Activated T-cell treated with anti-CD3 and anti-CD28 coated beads, Interleukin-2, amount 50 U/mL, for 72 hours (primary cell): ENCODE results near the gene LINC00632. TPM values are rescaled to one million over a fixed set of nuclear protein-coding genes. Genes with fewer than 3 reads are reported as not detected.

Experiments used
- ATAC-seq, 2 donors: fragments of 150-1000 bp; cut with Tn5 transposase; replicated peaks in 1 of 2; 2 replicates each; pipeline ENCODE4 v1.10.0; 2021; ENCODE audit warnings: moderate library complexity in 2 of 2, mild to moderate bottlenecking in 1 of 2
- DNase-seq, 2 donors: peaks; one replicate each; pipeline ENCODE4 v3.0.0; 2021 to 2022; ENCODE audit warnings: mixed read lengths in 1 of 2
- H3K27ac Mint-ChIP-seq: one replicate; pipeline ENCODE4 v1.8.0; 2022; ENCODE audit warnings: mild to moderate bottlenecking, moderate library complexity, mixed read lengths
- H3K27me3 Mint-ChIP-seq: one replicate; pipeline ENCODE4 v1.8.0; 2022; ENCODE audit warnings: low read depth, mixed read lengths
- H3K36me3 Mint-ChIP-seq, 2 donors: one replicate each; pipeline ENCODE4 v1.8.0; 2022; ENCODE audit warnings: mixed read lengths in 2 of 2, mild to moderate bottlenecking in 1 of 2; ENCODE audit not compliant: insufficient read depth in 2 of 2
- H3K4me1 Mint-ChIP-seq: one replicate; pipeline ENCODE4 v1.8.0; 2022; ENCODE audit warnings: low read depth, mixed read lengths
- H3K4me3 Mint-ChIP-seq, 2 donors: one replicate each; pipeline ENCODE4 v1.8.0; 2022; ENCODE audit warnings: mild to moderate bottlenecking in 2 of 2, mixed read lengths in 2 of 2, moderate library complexity in 2 of 2
- H3K9me3 Mint-ChIP-seq, 2 donors: one replicate each; pipeline ENCODE4 v1.8.0; 2022; ENCODE audit warnings: mixed read lengths in 2 of 2
- total RNA-seq, 2 donors: library from RNA; stranded (reverse); gene quantifications; one replicate each; pipeline ENCODE4 v1.2.3, GENCODE V29; 2022

LINC00632 gene
- total RNA-seq, 2 donors from 2014 or later = 0.58 to 1.4 TPM

DNA sequence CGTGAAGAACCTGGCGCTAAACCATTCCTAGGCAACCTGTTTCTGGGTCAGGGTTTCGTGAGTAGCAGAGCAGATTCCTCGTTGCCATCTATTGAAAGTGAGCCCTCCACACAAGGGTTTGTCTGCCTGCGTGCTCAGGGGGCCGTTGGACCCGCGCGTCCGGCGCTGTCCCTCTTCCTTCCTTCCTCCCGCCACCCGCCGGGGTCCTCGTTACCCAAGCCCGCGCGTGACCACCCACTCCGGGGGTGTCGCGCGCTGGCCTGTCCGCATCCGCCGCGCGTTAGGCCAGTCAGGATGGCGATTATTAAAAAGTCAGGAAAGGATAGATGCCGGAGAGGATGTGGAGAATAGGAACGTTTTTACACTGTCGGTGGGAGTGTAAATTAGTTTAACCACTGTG is 66.8 kb downstream of the LINC00632 start:
- H3K27ac Mint-ChIP-seq = no peak overlapping the region
- H3K36me3 Mint-ChIP-seq = no peaks in the 10 kb centered on the region
- no peaks in the 10 kb centered on the region for H3K9me3 Mint-ChIP-seq
- H3K4me3 Mint-ChIP-seq = no peak overlapping the region
- no peak for ATAC-seq
- H3K4me1 Mint-ChIP-seq = no peaks in the 10 kb centered on the region
- DNase-seq = no peak
- peaks cover 32% of the 10 kb centered on the region for H3K27me3 Mint-ChIP-seq

DNA sequence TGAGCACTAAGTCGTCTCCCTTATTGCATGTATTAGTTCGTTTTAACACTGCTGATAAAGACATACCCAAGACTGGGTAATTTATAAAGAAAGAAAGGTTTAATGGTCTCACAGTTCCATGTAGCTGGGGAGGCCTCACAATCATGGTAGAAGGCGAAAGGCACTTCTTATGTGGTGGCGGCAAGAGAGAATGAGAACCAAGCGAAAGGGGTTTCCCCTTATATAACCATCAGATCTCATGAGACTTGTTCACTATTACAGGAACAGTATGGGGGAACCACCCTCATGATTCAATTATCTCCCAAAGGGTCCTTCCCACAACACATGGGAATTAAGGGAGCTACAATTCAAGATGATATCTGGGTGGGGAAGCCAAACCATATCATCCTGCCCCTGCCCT is 85.1 kb downstream of the LINC00632 start:
- DNase-seq (no peak), ATAC-seq (no peak)
- no peak overlapping the region for H3K4me3 Mint-ChIP-seq

DNA sequence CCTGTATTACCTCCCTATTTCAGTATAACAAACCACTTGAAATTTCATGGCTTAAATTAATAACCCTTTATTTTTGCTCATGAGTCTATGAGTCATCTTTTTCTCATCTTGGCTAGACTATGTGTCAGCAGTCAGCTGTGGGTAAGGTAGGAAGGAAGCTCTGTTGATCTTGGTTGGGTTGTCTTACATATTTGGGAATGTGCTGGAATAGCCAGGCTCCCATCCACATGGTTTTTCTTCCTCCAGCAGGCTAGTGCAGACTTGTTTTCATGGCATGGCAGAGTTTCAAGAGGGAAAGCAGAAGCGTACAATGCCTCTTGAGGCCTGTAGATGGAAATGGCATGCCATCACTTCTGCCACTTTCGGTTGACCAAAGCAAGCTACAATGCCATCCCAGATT is 89.7 kb downstream of the LINC00632 start:
- Mint-ChIP-seq H3K9me3 (peaks cover 0 to under 1% of the 10 kb centered on the region in 2 donors), H3K27ac (no peak overlapping the region), H3K36me3 (no peaks in the 10 kb centered on the region), H3K27me3 (peaks cover 10% of the 10 kb centered on the region), H3K4me1 (no peaks in the 10 kb centered on the region), H3K4me3 (no peak overlapping the region)
- ATAC-seq = no peak
- DNase-seq = no peak

More for the DNA sequence above, 85.1 kb downstream of the LINC00632 start:
- H3K4me1 Mint-ChIP-seq = no peaks in the 10 kb centered on the region
- peaks cover 10% of the 10 kb centered on the region for H3K27me3 Mint-ChIP-seq
- H3K27ac Mint-ChIP-seq = no peak overlapping the region
- no peaks in the 10 kb centered on the region for H3K36me3 Mint-ChIP-seq
- no peaks in the 10 kb centered on the region for H3K9me3 Mint-ChIP-seq

DNA sequence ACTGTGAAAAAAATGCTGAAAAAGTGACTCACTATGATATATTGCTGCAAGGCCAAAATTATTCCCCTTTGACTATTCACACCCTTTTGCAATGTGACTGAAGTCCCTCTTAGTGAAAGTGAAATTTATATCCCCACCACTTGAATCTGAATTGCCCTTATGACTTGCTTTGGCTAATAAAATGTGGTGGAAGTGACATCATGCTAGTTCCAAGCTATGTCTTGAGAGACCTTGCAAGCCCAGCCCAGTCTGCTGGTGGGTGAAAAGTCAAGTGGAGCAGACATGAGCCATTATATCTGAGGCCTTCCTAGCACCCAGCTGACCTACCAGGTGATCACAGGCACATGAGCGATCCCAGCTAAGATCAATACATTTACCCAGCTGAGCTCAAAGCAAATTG is 94.7 kb downstream of the LINC00632 start:
- no peak for DNase-seq
- ATAC-seq = no peak
- Mint-ChIP-seq H3K4me3 (no peak overlapping the region), H3K36me3 (peaks cover 3 to 5% of the 10 kb centered on the region in 2 donors), H3K9me3 (peaks cover 3 to 15% of the 10 kb centered on the region in 2 donors), H3K4me1 (no peaks in the 10 kb centered on the region), H3K27ac (no peak overlapping the region), H3K27me3 (no peaks in the 10 kb centered on the region)

DNA sequence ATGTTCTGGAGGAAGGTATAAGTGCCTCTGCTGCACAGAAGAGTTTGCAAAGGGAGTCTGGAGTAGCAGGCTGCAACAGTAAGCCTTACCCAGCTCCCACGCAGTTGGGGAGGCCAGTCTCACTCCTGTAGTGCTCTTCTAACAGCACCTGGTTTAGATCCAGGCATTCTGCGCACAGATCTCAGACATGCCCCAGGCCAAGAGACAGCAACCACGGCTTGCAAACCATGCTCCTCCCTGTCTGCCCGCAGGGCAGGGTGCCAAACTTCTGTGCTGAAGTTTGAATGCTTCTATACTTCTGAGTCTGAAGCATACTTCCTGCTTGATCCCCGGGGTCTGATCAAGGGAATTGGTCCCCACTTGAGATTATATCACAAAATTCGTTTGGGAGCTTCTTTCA is 106.3 kb downstream of the LINC00632 start:
- DNase-seq (no peak), ATAC-seq (no peak)
- Mint-ChIP-seq H3K4me3 (no peak overlapping the region), H3K9me3 (peaks cover 2 to 8% of the 10 kb centered on the region in 2 donors), H3K27ac (no peak overlapping the region), H3K36me3 (peaks cover 1 to 6% of the 10 kb centered on the region in 2 donors), H3K4me1 (no peaks in the 10 kb centered on the region), H3K27me3 (peaks cover 17% of the 10 kb centered on the region)

DNA sequence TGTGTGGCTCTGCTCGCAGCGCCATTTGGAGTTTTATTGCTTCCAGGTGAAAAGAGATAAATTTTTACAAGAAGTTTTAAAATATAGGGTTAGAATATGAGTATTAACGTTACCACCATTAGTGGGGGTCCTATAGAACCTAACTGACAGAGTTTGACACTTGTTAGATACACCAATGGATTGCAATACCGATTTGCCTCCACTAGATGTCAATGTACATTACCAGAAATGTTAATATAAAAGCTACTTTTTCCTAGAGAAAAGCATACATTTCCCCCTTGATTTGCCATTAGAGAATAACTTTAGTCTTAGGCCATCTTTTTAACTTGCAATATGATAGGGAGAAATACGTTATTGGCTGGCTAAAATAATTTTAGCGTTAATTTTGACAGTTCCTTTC is 108.4 kb downstream of the LINC00632 start:
- Mint-ChIP-seq H3K36me3 (peaks cover 0 to 1% of the 10 kb centered on the region in 2 donors), H3K27ac (no peak overlapping the region), H3K27me3 (peaks cover 26% of the 10 kb centered on the region), H3K4me3 (no peak overlapping the region), H3K9me3 (peaks cover 0 to 4% of the 10 kb centered on the region in 2 donors), H3K4me1 (no peaks in the 10 kb centered on the region)
- ATAC-seq (no peak), DNase-seq (no peak)

DNA sequence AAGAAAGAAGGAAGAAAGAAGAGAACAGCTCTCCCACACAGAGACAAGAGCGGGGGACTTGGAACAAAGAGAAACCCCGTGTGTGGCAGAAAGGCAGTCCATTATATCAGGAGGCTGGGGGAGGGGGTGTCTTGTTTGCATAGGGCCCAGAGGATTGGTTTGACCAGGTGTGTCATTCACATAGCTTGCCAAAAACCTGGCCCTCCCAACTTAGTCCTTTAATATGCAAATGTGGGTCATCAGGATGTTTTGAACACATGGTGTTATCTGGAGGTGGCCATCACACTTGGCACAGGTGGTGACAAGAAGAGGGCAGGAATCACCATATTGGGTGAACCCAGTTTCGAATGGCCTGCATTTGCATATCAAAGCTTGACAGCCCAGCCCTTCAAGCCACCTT is 111.7 kb downstream of the LINC00632 start:
- ATAC-seq = no peak
- Mint-ChIP-seq H3K4me3 (no peak overlapping the region), H3K27me3 (peaks cover 23% of the 10 kb centered on the region)

DNA sequence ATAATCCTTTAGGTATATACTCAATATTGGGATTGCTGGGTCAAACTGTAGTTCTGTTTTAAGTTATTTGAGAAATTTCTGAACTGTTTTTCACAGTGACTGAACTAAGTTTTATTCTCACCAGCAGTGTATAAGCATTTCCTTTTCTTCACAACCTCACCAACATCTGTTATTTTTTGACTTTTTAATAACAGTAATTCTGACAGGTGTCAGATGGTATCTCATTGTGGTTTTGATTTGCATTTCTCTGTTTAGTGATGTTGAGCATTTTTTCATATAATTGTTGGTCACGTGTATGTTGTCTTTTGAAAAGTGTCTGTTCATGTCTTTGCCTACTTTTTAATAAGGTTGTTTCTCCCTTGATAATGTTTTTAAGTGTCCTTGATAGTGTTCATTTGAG is 112.6 kb downstream of the LINC00632 start:
- Mint-ChIP-seq H3K4me1 (no peaks in the 10 kb centered on the region), H3K9me3 (no peaks in the 10 kb centered on the region), H3K27me3 (peaks cover 16% of the 10 kb centered on the region), H3K36me3 (no peaks in the 10 kb centered on the region), H3K4me3 (no peak overlapping the region), H3K27ac (no peak overlapping the region)
- no peak for ATAC-seq
- no peak for DNase-seq

More for the DNA sequence above, 111.7 kb downstream of the LINC00632 start:
- no peak overlapping the region for H3K27ac Mint-ChIP-seq
- no peaks in the 10 kb centered on the region for H3K4me1 Mint-ChIP-seq
- no peaks in the 10 kb centered on the region for H3K36me3 Mint-ChIP-seq
- no peak for DNase-seq
- H3K9me3 Mint-ChIP-seq = no peaks in the 10 kb centered on the region

DNA sequence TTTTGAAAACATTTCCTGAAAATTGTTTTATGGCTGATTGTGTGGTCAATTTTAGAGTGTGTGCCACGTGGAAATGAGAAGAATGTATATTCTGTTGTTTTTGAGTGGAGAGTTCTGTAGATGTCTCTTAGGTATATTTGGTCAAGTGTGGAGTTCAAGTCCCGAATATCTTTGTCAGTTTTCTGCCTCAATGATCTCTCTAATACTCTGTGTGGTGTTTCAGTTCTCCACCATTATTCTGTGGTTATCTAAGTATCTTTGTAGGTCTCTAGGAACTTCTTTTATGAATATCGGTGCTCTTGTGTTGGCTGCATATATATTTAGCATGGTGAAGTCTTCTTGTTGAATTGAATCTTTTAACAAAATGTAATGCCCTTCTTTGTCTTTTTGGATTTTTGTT is 113.3 kb downstream of the LINC00632 start:
- Mint-ChIP-seq H3K27me3 (peaks cover 14% of the 10 kb centered on the region), H3K4me1 (no peaks in the 10 kb centered on the region), H3K27ac (no peak overlapping the region), H3K4me3 (no peak overlapping the region), H3K9me3 (no peaks in the 10 kb centered on the region), H3K36me3 (no peaks in the 10 kb centered on the region)
- ATAC-seq (no peak), DNase-seq (no peak)

DNA sequence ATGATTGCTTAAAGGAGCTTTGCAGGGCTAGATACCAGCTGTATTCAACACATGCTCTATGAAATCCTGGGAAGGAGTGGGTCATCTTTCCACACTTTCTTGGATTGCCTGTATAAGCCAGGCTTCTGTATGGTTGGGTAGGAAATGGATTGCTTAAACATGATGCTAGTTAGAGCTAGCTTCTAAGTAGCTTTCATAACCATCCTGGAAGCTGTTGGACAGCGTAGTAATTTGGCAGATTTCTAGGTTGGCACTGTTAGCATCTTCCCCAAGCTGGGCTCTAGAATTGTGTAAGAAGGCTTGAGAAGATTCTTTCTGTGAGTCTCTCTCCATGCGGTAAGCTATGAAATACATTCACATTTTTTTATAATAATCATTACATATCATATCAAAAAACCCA is 127.3 kb downstream of the LINC00632 start:
- DNase-seq = no peak
- Mint-ChIP-seq H3K27me3 (peaks cover 15% of the 10 kb centered on the region), H3K9me3 (peaks cover 0 to 2% of the 10 kb centered on the region in 2 donors), H3K4me1 (no peaks in the 10 kb centered on the region), H3K4me3 (no peak overlapping the region), H3K36me3 (no peaks in the 10 kb centered on the region), H3K27ac (no peak overlapping the region)
- ATAC-seq = no peak

Other genes with a start within 250 kb of the LINC00632 start
- not detected for gene SOX3, start 204.7 kb upstream of the LINC00632 start, total RNA-seq